NCI-H2196 (cell line): ENCODE data around the gene SPAG9.
"Not testable (repeated sequence)": the region's sequence is repeated elsewhere in the genome, so short reads cannot be mapped to it uniquely, and the experiment has no call there.

ENCODE experiments used
- DNase-seq: peaks from one replicate; lab custom pipeline; 2025; ENCODE audit not compliant: unreplicated experiment; lab: John Stamatoyannopoulos, UW

The SPAG9 gene

DNA sequence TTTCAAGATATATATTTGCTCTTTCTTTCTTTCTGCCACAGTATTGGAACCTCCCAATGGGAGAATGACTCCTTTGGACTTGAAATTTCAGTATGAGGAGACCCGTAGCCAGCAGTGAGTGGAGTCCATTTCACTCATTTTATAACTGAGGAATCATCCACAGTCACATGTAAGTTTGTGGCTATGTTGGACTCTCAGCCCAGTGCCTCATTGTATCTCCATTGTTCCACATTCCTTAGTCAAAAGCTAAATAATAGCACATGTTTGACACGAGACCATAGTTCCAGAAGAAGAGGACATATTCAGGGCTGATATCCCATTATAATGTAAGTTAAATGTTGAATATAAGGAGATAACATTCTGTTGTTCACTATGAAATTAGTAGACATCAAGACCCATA, 12.7 kb upstream of the SPAG9 start:
- no peak for DNase-seq

DNA sequence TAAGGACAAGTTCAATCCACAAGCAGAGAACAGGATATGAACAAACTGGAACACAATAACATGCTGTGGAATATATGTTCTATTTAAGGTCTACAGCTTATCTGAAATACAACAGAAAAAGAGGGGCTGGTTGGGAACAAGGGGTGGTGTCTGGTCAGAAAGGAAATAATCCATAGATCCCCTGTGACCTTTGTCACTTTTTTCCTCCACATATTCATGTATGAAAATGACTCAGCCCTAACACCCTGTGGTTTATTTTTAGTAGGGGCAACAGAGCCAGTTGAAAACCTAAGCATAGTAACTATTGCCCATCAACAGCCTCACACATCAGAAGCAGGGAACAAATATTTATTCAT, 12.3 kb upstream of the SPAG9 start:
- DNase-seq = no peak

DNA sequence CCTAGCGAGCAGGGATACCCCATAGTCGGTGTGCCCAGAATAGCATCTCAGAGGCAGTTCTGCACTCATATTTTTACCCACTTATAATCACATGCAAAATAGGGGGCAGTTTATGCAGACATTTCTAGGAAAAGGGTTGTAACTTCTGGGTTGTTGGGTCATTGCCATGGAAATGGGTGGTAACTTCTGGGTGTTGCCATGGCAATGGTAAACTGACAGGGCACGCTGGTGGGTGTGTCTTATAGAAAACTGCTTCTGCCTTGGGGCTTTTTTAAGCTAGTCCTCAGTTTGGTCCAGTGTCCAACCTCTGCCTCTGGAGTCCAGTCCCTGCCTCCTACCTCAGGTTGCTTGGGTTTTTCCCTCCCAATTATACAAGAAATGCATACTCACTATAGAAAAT, 7.4 kb upstream of the SPAG9 start:
- no peak for DNase-seq

DNA sequence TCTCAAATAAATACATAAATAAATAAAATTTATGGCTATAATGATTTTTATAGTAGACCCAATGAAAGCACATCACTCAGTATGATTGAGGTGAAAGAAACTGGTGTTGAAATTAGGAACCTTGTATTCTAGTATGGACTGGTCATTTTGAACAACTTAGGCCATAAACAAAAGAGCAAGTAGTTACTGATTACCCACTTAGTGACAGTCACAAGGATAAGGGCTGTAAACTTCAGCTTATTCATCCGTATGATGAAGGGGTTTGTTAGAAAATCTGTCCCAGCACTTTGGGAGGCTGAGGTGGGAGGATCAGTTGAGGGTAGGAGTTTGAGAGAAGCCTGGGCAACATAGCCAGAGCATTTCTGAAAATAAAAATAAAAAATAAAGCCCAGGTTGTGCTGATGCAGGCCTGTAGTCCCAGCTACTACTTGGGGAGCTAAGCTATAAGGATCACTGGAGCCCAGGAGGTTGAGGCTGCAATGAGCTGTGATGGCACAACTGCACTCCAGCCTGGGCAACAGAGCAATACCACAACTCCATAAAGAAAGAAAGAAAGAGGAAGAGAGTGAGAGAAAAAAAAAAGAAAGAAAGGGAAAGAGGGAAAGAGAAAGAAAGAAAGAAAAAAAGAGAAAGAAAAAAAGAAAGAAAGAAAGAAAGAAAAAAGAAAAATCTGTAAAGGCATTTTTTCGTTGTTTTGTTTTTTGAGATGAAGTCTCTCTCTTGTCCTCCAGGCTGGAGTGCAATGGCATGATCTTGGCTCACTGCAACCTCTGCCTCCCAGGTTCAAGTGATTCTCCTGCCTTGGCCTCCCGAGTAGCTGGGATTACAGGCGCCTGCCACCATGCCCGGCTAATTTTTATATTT, 4.2 kb upstream of the SPAG9 start:
- no peak for DNase-seq

DNA sequence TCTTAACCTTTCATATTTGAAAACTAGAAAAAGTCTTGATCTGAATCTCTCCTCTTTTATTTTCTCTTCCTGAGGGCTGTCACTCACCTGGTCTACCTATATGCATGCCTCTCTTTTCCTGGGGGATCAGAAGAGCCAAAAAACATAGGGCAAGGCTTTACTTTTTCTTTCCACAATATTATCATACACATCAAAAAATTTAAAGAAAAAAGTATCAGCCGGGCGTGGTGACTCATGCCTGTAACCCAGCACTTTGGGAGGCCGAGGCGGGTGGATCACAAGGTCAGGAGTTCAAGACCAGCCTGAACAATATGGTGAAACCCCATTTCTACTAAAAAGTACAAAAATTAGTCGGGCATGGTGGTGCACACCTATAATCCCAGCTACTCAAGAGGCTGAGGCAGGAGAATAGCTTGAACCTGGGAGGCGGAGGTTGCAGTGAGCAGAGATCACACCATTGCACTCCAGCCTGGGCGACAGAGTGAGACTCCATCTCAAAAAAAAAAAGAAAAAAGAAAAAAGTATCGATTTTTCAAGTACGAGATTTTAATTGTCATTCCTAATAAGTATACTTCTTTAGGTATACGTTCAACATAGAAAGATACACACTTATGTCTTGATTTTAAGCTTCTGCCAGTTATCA, 1.9 kb upstream of the SPAG9 start:
- DNase-seq = not testable (repeated sequence)

DNA sequence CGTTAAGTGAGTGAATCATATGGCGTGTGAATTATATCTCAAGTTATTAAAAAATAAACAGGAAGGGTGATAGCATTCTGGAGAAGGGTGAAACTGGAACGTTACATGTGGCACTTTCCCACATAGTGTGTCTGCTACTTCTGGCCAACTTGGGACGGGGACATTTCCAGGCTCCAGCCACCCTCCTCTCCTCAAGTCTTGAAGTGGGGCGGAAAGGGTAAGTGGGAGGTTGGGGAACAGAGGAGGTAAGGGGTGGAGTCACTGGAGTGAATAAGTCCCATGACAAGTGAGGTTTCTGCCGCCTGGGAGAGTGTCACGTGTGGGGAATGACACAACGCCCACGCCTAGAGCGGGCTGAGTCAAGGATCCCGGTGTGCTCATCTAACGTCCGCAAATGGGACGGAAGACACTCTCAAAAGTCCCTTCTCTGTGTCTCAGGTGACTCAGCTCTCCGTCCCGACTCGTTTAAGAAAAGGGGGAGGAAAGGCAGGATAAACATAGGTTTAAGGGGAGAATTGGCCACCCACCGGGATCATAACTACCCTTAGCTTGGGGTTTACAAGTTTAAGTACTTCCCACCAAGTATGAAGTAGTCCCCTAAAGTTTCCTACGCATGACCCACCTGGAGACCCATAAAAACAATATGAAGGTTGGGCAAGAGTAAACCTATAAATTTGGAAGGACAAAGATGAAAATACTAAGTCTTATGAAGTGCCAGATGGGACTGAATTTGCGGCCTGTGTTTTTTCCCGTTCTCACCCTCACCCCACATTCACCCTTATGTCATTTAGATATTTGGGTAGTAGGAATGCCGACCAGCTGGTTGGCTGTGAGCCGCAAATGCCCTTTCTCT, 1.2 kb upstream of the SPAG9 start:
- no peak for DNase-seq

DNA sequence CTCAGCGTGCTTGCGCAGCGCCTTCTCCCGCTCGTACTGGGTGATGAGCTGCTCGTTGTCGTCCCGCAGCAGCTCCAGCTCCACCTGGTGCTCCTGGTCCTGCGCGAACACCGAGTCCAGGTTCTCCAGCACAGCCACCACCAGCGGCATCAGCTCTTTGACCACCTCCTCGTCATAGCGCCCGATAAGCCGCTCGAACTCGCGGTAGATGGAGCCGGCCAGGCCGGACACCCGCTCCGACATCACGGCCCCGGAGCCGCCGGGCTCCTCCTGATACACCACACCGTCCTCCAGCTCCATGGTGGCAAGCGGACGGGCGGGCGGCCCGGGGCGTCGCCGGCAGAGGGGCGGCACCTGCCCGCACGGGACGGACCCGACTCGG, 320 bp downstream of the SPAG9 start:
- no peak for DNase-seq

DNA sequence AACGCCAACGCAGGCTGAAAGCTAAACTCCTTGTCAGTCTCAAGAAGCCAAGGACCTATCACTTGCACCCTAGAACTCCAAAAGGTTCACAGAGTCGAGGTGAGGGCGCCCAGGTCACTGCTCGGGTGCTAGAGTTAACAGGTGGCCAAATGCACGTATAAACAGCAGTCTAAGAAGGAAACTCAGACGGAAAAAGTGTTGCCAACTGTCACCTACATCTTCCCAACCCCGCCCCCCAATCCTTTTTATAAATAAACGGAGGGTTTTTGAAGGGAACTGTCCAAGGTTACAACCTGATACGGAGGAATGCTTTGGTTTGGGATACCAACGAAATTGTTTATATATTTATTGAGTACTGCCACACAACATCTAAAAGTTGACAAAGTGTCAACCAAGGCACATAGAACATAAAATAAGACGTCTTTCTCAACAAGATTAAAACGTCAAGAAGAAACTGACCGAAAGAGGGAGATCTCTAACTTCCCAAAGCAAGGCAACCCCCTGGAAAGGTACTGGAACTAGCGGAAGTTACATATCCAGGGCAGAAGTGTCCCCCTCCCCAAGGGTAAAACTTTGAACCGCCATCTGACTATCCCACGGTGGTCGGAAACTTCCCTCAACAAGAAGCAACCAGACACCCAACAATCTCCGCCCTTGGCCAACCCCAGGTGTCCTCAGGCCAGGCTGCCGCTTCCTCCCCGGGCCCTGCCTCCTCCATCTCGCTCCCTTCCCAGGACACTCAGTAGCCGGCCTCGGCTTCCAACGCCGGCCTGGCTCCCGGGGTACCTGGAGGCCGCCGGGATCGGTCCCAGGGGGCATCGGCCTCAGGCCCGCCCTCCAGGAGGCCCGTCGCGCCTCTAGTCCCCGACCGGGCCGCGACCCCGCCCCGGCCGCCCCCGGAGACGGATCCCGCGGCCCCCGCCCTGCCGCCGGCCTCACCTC, 982 bp downstream of the SPAG9 start:
- peak; percentile 27 for DNase-seq

DNA sequence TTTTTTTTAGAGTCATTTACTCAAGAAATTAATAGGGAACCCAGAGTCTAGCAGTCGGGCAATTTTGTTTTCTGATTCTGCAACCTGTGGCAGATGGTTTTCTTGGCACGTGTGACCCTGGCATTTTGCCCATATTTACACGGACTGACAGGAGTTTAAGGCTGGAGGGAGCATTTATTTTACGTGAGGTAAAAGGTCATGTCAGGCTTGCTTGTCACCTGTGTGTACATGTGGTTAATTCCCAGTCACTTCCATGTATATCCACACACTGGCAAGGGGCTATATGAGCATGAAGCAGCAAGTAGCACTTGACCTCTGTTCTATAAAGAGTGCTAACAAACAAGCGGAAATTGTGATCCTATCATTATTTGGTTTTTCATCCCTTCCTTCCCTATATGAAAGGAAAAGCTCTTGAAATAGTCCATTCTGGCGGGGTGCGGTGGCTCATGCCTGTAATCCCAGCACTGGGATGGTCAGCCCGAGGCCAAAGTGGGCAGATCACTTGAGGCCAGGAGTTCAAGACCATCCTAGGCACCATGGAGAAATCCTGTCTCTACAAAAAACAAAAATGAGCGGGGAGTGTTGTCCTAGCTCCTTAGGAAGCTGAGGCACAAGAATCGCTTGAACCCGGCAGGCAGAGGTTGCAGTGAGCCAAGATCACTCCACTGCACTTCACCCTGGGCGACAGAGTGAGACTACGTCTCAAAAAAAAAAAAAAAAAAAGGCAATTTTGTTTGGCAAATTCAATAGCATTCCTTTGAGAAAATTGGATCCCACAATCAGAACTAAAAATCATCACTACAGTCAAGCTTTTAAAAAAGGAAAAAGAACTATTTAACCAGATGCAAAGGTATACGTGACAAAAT, 2.1 kb downstream of the SPAG9 start:
- peak; percentile 94 for DNase-seq

DNA sequence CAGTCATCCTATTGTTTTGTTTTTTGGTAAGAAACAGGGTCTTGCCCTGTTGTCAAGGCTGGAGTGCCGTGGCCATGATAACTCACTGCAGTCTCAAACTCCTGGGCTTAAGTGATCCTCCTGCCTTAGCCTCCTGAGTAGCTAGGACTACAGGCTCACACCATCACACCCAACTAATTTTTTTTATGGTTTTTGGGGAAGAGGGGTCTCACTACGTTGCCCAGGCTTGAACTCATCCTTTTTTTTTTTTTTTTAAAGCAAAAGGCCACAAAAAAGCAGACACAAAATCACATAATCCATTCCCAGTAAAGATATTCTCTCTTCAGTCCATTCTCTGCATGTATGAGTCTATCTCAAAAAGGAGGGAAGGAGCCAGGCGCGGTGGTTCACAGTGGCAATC, 5.5 kb downstream of the SPAG9 start:
- DNase-seq = no peak

DNA sequence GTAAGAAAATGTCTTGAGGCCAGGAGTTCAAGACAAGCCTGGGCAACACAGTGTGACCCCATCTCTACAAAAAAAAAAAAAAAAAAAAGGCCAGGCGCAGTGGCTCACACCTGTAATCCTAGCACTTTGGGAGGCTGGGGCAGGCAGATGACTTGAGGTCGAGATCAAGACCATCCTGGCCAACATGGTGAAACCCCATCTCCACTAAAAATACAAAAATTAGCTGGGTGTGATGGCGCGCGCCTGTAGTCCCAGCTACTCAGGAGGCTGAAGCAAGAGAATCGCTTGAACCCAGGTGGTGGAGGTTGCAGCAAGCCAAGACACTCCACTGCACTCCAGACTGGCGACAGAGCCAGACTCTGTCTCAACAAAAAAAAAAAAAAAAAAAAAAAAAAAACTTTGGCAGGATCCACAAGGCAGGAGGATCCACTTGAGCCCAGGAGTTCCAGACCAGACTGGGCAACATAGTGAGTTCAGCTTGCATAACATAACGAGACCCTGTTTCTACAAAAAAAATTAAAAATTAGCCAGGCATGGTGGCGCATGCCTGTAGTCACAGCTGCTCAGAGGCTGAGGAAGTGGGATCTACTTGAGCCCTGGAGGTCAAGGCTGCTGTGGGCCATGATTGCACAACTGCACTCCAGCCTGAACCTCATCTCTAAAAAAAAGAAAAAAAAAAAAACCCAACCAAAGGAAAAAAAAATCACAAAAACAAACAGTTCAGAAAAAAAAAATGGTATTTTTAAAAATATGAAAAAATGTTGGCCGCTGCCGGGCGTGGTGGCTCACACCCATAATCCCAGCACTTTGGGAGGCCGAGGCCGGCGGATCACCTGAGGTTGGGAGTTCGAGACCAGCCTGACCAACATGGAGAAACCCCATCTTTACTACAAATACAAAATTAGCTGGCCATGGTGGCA, 8.1 kb downstream of the SPAG9 start:
- DNase-seq = peak; percentile 36

DNA sequence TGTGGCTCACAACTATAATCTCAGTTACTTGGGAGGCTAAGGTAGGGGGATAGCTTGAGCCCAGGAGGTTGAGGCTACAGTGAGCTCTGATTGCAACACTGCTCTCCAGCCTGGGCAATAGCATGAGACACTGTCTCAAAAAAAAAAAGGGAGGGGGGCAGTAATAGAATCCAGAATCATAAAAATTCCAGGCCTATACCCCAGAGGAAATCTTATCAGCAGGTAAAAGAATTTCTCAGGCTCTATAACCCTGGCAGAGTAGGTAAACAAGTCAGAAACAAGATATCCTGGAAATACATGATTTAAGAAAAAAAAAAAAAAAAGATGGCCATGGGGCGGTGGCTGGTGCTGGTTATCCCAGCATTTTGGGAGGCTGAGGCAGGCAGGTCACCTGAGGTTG, 12.9 kb downstream of the SPAG9 start:
- DNase-seq = no peak

DNA sequence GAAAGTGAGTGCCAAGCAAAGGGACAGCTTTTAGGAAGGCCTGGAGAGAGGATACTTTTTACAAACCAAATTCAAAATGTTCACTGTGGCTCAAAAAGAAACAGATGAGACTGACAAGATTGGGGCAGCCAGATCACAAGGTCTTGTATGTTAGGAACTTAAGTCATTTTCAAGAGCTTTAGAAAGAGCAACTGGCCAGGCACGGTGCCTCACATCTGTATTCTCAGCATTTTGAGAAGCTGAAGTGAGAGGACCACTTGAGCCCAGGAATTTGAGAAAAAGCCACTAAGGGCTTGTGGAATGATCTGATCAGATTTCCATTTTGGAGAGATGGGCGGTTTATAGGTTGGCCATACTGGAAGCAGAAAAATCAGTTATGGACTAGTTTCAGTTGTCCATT, 17.2 kb downstream of the SPAG9 start:
- no peak for DNase-seq

DNA sequence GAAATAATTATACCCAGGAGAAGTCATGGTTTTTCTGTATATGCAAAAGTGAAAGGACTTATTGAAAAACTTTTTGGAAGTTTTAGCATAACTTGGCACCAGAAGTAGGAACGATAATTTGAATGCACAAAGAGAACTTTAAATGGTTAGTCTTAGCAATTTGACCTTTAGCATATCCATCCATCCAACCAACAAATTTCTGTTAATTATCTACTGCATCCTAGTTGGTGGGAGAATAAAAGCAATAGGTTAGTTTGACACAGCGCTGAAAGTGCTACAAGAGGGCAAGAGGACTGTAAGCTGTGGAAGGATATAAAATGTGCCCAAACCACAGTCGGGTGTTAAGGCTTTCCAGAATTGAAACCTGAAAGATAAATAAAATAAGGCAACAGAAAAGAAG, 17.6 kb downstream of the SPAG9 start:
- no peak for DNase-seq

DNA sequence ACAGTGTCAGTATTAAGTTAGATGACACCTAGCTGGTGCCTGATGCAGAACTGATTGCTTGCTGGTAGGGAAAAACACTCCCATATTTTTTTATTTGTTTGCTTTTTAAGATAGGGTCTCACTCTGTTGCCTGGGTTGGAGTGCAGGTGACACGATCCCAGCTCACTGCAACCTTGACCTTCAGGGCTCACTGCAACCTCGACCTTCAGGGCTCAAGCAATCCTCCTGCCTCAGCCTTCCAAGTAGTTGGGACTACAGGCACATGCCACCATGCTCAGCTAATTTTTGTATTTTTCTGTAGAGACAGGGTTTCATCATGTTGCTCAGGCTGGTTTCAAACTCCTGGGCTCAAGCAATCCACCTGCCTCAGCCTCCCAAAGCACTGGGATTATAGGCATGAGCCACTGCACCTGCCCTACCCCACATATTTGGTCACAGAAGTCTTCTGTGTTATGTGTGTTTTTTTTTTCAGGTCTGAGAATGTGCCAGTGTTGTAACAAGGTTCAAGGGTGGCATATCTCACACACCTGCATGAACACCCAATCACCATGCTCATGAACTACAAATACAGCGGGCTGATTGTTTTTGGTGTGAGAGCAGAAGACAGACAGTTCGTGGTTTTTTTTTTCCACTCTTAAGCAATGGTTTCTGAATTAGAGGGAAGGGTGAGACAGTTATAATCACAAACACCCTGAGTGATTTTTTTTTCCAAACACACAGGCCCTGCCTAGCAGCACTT, 22.8 kb downstream of the SPAG9 start:
- no peak for DNase-seq

DNA sequence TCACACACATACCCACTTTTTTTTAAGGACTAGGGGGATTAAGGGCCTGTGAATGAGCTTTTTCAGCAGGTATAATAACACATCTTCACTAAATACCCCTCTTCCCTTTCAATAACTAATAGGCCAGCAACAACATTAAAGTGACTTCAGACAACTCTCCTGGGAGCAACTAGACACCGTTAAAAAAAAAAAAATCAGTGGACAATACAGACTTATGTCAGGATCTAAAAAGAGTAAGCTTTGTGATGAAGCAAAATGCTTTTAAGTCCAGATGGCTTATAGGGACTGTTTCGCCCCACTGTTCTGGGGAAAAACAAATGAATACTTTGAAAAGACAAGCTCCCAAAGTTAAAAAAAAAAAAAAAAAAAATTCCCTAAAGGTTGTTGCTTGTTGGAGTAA, 29.0 kb downstream of the SPAG9 start:
- DNase-seq = no peak

DNA sequence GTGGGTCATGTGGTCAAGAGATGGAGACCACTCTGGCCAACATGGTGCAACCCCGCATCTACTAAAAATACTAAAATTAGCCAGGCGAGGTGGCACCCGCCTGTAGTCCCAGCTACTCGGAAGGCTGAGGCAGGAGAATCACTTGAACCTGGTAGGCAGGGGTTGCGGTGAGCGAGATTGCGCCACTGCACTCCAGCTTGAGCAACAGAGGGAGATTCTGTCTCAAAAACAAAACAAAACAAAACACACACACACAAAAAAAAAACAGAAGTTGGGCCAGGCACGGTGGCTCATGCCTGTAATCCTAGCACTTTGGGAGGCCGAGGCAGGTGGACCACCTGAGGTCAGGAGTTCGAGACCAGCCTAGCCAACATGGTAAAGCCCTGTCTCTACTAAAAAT, 31.8 kb downstream of the SPAG9 start:
- DNase-seq = not testable (repeated sequence)

DNA sequence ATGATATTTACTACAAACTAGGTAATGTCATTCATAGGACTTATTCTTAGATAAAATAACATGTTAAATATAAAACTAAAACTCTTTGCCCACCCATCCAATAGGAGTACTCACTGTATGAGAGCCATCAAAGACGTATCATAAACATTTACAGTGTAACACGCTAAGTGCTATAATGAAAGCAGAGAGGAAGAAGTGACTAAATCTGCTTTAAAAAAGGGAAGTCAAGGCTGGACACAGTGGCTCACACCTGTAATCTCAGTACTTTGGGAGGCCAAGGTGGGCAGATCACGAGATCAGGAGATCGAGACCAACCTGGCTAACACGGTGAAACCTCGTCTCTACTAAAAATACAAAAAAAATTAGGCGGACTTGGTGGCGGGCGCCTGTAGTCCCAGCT, 32.4 kb downstream of the SPAG9 start:
- DNase-seq = no peak
